ENCODE results near the gene PNPLA6.
"Not testable (repeated sequence)": the region's sequence is repeated elsewhere in the genome, so short reads cannot be mapped to it uniquely, and the experiment has no call there.

The PNPLA6 gene

GRCh38 chr19:7533281-7533885 is 2.1 kb upstream of the PNPLA6 start:
- DNase-seq (ENCODE audit: low read depth in 2 of 2), result no peak

- peak; percentile 62 to 72 for DNase-seq (ENCODE audit: low read depth in 2 of 2)
Measured at GRCh38 chr19:7533925-7534480, 1.5 kb upstream of the PNPLA6 start.

GRCh38 chr19:7534531-7535046 is 928 bp upstream of the PNPLA6 start:
- DNase-seq (ENCODE audit: low read depth in 2 of 2), result peak in 1 of 2 donors; percentile 13

- no peak for DNase-seq (ENCODE audit: low read depth in 2 of 2)
Measured at GRCh38 chr19:7535998-7536695, 630 bp downstream of the PNPLA6 start.

GRCh38 chr19:7538990-7539389 is 3.5 kb downstream of the PNPLA6 start:
- DNase-seq (ENCODE audit: low read depth in 2 of 2), result not testable (repeated sequence)

GRCh38 chr19:7539827-7540425 is 4.4 kb downstream of the PNPLA6 start:
- no peak for DNase-seq (ENCODE audit: low read depth in 2 of 2)

- no peak for DNase-seq (ENCODE audit: low read depth in 2 of 2)
Measured at GRCh38 chr19:7540761-7541474, 5.4 kb downstream of the PNPLA6 start.

- no peak for DNase-seq (ENCODE audit: low read depth in 2 of 2)
Measured at GRCh38 chr19:7541475-7541824, 5.9 kb downstream of the PNPLA6 start.

- DNase-seq (ENCODE audit: low read depth in 2 of 2), result no peak
Measured at GRCh38 chr19:7541828-7542443, 6.4 kb downstream of the PNPLA6 start.

GRCh38 chr19:7542556-7543348 is 7.2 kb downstream of the PNPLA6 start:
- DNase-seq (ENCODE audit: low read depth in 2 of 2), result no peak

GRCh38 chr19:7544626-7545025 is 9.1 kb downstream of the PNPLA6 start:
- DNase-seq (ENCODE audit: low read depth in 2 of 2), result no peak

- no peak for DNase-seq (ENCODE audit: low read depth in 2 of 2)
Measured at GRCh38 chr19:7545300-7545699, 9.8 kb downstream of the PNPLA6 start.

GRCh38 chr19:7545904-7546303 is 10.4 kb downstream of the PNPLA6 start:
- no peak for DNase-seq (ENCODE audit: low read depth in 2 of 2)

- DNase-seq (ENCODE audit: low read depth in 2 of 2), result no peak
Measured at GRCh38 chr19:7547159-7547558, 11.6 kb downstream of the PNPLA6 start.

GRCh38 chr19:7549429-7550148 is 14.1 kb downstream of the PNPLA6 start:
- no peak for DNase-seq (ENCODE audit: low read depth in 2 of 2)

GRCh38 chr19:7550169-7550770 is 14.8 kb downstream of the PNPLA6 start:
- DNase-seq (ENCODE audit: low read depth in 2 of 2), result no peak

- DNase-seq (ENCODE audit: low read depth in 2 of 2), result no peak
Measured at GRCh38 chr19:7550987-7551761, 15.7 kb downstream of the PNPLA6 start.

GRCh38 chr19:7552781-7553180 is 17.3 kb downstream of the PNPLA6 start:
- DNase-seq (ENCODE audit: low read depth in 2 of 2), result no peak

- DNase-seq (ENCODE audit: low read depth in 2 of 2), result no peak
Measured at GRCh38 chr19:7554565-7554964, 19.0 kb downstream of the PNPLA6 start.

Data from stimulated activated CD8-positive, alpha-beta memory T cell treated with anti-CD3 and anti-CD28 coated beads, Interleukin-2, amount 100 ng/mL, for 1 hour (primary cell).